WTC11 (cell line): Measurements from ENCODE around the gene FTCDNL1. TPM values are rescaled to one million over a fixed set of nuclear protein-coding genes. Genes with fewer than 3 reads are reported as not detected.

ENCODE experiments used
- ATAC-seq: fragments of 200-7000 bp; cut with Tn5 transposase; 2 replicates; pipeline ENCODE4 v1.10.0; 2021; ENCODE audit warnings: mild to moderate bottlenecking, moderate library complexity
- CTCF ChIA-PET: fragments of 300-600 bp; sonication (Branson Sonifier 250); formaldehyde crosslinking; loops from one replicate; lab custom pipeline; 2021; ENCODE audit warnings: antibody characterized with exemption; lab: Charles Lee
- POLR2A ChIA-PET: fragments of 350-600 bp; sonication (Branson Sonifier 250); formaldehyde crosslinking; loops from one replicate; lab custom pipeline; 2021; ENCODE audit warnings: antibody characterized with exemption; lab: Charles Lee
- DNase-seq: peaks from one replicate; pipeline ENCODE4 v3.0.0; 2021; ENCODE audit warnings: low spot score
- H3K27ac Mint-ChIP-seq: 2 replicates; pipeline ENCODE4 v1.8.0; 2021; ENCODE audit warnings: mixed read lengths
- H3K27me3 Mint-ChIP-seq: 2 replicates; pipeline ENCODE4 v1.8.0; 2021; ENCODE audit warnings: low read depth, mild to moderate bottlenecking, moderate library complexity, mixed read lengths
- H3K36me3 Mint-ChIP-seq: 2 replicates; pipeline ENCODE4 v1.8.0; 2021; ENCODE audit warnings: mixed read lengths
- H3K4me1 Mint-ChIP-seq: 2 replicates; pipeline ENCODE4 v1.8.0; 2022; ENCODE audit warnings: mixed read lengths
- H3K4me3 Mint-ChIP-seq: 2 replicates; pipeline ENCODE4 v1.8.0; 2021; ENCODE audit warnings: mild to moderate bottlenecking, moderate library complexity, mixed read lengths
- H3K9me3 Mint-ChIP-seq: 2 replicates; pipeline ENCODE4 v1.8.0; 2021; ENCODE audit warnings: mixed read lengths
- EMX1 ChIP-seq: fragments of 250-450 bp; sonication (Bioruptor Pico); IDR thresholded peaks from 2 replicates; pipeline ENCODE4 v1.8.0; 2021; ENCODE audit warnings: mild to moderate bottlenecking
- ETV6 ChIP-seq: sonication (generic); formaldehyde crosslinking; IDR thresholded peaks from 2 replicates; pipeline ENCODE4 v1.8.1; 2022; ENCODE audit warnings: mild to moderate bottlenecking, missing genetic modification reagents
- IRF2 ChIP-seq: sonication (generic); formaldehyde crosslinking; IDR thresholded peaks from 2 replicates; pipeline ENCODE4 v1.8.0; 2022; ENCODE audit warnings: low read depth, missing genetic modification reagents, borderline replicate concordance
- JAZF1 ChIP-seq: fragments of 250-450 bp; sonication (Bioruptor Pico); IDR thresholded peaks from 2 replicates; pipeline ENCODE4 v1.9.0; 2021; ENCODE audit warnings: moderate library complexity, mild to moderate bottlenecking, inconsistent platforms
- KAT7 ChIP-seq: sonication (generic); formaldehyde crosslinking; IDR thresholded peaks from 2 replicates; pipeline ENCODE4 v1.8.1; 2023; ENCODE audit warnings: missing genetic modification reagents, mild to moderate bottlenecking, borderline replicate concordance
- MXD4 ChIP-seq: fragments of 250-450 bp; sonication (Bioruptor Pico); IDR thresholded peaks from 2 replicates; pipeline ENCODE4 v1.8.0; 2021; ENCODE audit warnings: mild to moderate bottlenecking, moderate library complexity, borderline replicate concordance
- NFE2L1 ChIP-seq: sonication (generic); formaldehyde crosslinking; IDR thresholded peaks from 2 replicates; pipeline ENCODE4 v1.8.1; 2023; ENCODE audit warnings: missing genetic modification reagents
- NFYB ChIP-seq: sonication (generic); formaldehyde crosslinking; conservative IDR thresholded peaks from 2 replicates; pipeline ENCODE4 v1.8.0; 2022; ENCODE audit warnings: low read depth, missing genetic modification reagents
- RORB ChIP-seq: fragments of 250-450 bp; sonication (Bioruptor Pico); IDR thresholded peaks from 2 replicates; pipeline ENCODE4 v1.9.0; 2021; ENCODE audit warnings: mild to moderate bottlenecking
- SOX15 ChIP-seq: fragments of 250-450 bp; sonication (Bioruptor Pico); IDR thresholded peaks from 2 replicates; pipeline ENCODE4 v1.9.0; 2021; ENCODE audit warnings: mild to moderate bottlenecking
- total RNA-seq: library from RNA; stranded (reverse); gene quantifications from 3 replicates; pipeline ENCODE4 v1.2.3, GENCODE V29; 2021
- TF ChIP-seq, protein P1 (sequence below): sonication (generic); formaldehyde crosslinking; IDR thresholded peaks from 2 replicates; pipeline ENCODE4 v1.8.1; 2023; ENCODE audit warnings: mild to moderate bottlenecking, moderate library complexity, missing genetic modification reagents
- TF ChIP-seq, protein P2 (sequence below): sonication (generic); formaldehyde crosslinking; IDR thresholded peaks from 2 replicates; pipeline ENCODE4 v1.8.0; 2022; ENCODE audit warnings: mild to moderate bottlenecking, missing genetic modification reagents
- TF ChIP-seq, protein P3 (sequence below): sonication (generic); formaldehyde crosslinking; IDR thresholded peaks from 2 replicates; pipeline ENCODE4 v1.8.0; 2022; ENCODE audit warnings: mild to moderate bottlenecking, missing genetic modification reagents
- TF ChIP-seq, protein P4 (sequence below): sonication (generic); formaldehyde crosslinking; conservative IDR thresholded peaks from 2 replicates; pipeline ENCODE4 v1.8.1; 2023; ENCODE audit warnings: mild to moderate bottlenecking, low read depth, missing genetic modification reagents, moderate library complexity
- TF ChIP-seq, protein P5 (sequence below): sonication (generic); formaldehyde crosslinking; IDR thresholded peaks from 2 replicates; pipeline ENCODE4 v1.8.0; 2022; ENCODE audit warnings: mild to moderate bottlenecking, missing genetic modification reagents
- TF ChIP-seq, protein P6 (sequence below): sonication (generic); formaldehyde crosslinking; IDR thresholded peaks from 2 replicates; pipeline ENCODE4 v1.8.0; 2022; ENCODE audit warnings: mild to moderate bottlenecking, missing genetic modification reagents
- TF ChIP-seq, protein P7 (sequence below): sonication (generic); formaldehyde crosslinking; conservative IDR thresholded peaks from 2 replicates; pipeline ENCODE4 v1.8.1; 2022; ENCODE audit warnings: mild to moderate bottlenecking, missing genetic modification reagents

Gene FTCDNL1
- total RNA-seq, 1 experiment from 2014 or later, result 0.85 TPM

DNA sequence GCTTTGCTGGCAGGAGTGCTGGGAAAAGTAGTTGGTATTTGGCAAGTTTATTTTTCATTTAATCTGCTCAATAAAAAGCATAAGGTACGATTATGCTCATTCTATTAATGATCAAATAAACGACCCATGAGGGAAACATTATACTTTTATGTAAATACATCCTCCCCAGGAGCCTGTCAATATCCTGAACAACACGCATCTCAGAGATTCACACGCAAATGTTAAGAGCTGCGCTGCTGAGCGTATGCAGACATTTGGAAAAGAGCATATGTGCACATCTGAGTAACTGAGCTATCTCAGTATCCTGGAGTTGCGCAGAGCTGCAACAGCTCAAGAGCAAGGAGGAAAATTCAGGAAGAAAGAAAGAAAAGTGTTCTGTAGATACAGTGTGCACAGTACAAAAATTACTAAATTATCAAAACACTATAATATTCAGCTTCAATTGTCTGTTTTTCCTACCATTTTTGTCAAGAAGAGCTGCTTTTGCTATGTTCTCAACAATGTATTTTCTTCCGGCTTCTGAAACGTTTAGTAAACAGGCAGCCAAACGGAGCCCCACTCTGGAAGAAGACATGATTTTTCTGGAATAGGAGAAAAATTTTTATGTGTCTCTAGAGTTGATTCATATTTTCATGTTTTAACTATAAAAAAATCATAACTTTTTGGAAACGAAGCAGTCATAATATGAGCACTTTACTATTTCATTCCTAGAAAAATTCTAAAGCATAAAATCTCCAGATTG, 2.4 kb downstream of the FTCDNL1 start:
- no peak for DNase-seq
- Mint-ChIP-seq H3K4me3 (no peak overlapping the region), H3K4me1 (peaks cover 56% of the 10 kb centered on the region), H3K27ac (no peak overlapping the region), H3K27me3 (peaks cover 6% of the 10 kb centered on the region), H3K36me3 (no peaks in the 10 kb centered on the region), H3K9me3 (no peaks in the 10 kb centered on the region)
- TF ChIP-seq, protein P1, sequence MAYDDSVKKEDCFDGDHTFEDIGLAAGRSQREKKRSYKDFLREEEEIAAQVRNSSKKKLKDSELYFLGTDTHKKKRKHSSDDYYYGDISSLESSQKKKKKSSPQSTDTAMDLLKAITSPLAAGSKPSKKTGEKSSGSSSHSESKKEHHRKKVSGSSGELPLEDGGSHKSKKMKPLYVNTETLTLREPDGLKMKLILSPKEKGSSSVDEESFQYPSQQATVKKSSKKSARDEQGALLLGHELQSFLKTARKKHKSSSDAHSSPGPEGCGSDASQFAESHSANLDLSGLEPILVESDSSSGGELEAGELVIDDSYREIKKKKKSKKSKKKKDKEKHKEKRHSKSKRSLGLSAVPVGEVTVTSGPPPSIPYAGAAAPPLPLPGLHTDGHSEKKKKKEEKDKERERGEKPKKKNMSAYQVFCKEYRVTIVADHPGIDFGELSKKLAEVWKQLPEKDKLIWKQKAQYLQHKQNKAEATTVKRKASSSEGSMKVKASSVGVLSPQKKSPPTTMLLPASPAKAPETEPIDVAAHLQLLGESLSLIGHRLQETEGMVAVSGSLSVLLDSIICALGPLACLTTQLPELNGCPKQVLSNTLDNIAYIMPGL (CRISPR knock-in tag), result no peak
- TF ChIP-seq, protein P2, sequence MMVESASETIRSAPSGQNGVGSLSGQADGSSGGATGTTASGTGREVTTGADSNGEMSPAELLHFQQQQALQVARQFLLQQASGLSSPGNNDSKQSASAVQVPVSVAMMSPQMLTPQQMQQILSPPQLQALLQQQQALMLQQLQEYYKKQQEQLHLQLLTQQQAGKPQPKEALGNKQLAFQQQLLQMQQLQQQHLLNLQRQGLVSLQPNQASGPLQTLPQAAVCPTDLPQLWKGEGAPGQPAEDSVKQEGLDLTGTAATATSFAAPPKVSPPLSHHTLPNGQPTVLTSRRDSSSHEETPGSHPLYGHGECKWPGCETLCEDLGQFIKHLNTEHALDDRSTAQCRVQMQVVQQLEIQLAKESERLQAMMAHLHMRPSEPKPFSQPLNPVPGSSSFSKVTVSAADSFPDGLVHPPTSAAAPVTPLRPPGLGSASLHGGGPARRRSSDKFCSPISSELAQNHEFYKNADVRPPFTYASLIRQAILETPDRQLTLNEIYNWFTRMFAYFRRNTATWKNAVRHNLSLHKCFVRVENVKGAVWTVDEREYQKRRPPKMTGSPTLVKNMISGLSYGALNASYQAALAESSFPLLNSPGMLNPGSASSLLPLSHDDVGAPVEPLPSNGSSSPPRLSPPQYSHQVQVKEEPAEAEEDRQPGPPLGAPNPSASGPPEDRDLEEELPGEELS (CRISPR knock-in tag), result no peak
- TF ChIP-seq, protein P3, sequence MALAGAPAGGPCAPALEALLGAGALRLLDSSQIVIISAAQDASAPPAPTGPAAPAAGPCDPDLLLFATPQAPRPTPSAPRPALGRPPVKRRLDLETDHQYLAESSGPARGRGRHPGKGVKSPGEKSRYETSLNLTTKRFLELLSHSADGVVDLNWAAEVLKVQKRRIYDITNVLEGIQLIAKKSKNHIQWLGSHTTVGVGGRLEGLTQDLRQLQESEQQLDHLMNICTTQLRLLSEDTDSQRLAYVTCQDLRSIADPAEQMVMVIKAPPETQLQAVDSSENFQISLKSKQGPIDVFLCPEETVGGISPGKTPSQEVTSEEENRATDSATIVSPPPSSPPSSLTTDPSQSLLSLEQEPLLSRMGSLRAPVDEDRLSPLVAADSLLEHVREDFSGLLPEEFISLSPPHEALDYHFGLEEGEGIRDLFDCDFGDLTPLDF (CRISPR knock-in tag), result no peak
- TF ChIP-seq EMX1 (CRISPR knock-in tag) (no peak), KAT7 (no peak), NFE2L1 (CRISPR knock-in tag) (no peak), JAZF1 (CRISPR knock-in tag) (no peak), NFYB (no peak), RORB (CRISPR knock-in tag) (no peak), IRF2 (CRISPR knock-in tag) (no peak)
- TF ChIP-seq, protein P4, sequence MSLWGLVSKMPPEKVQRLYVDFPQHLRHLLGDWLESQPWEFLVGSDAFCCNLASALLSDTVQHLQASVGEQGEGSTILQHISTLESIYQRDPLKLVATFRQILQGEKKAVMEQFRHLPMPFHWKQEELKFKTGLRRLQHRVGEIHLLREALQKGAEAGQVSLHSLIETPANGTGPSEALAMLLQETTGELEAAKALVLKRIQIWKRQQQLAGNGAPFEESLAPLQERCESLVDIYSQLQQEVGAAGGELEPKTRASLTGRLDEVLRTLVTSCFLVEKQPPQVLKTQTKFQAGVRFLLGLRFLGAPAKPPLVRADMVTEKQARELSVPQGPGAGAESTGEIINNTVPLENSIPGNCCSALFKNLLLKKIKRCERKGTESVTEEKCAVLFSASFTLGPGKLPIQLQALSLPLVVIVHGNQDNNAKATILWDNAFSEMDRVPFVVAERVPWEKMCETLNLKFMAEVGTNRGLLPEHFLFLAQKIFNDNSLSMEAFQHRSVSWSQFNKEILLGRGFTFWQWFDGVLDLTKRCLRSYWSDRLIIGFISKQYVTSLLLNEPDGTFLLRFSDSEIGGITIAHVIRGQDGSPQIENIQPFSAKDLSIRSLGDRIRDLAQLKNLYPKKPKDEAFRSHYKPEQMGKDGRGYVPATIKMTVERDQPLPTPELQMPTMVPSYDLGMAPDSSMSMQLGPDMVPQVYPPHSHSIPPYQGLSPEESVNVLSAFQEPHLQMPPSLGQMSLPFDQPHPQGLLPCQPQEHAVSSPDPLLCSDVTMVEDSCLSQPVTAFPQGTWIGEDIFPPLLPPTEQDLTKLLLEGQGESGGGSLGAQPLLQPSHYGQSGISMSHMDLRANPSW (CRISPR knock-in tag), result no peak
- TF ChIP-seq, protein P5, sequence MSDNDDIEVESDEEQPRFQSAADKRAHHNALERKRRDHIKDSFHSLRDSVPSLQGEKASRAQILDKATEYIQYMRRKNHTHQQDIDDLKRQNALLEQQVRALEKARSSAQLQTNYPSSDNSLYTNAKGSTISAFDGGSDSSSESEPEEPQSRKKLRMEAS, result no peak
- ATAC-seq, result no peak
- POLR2A ChIA-PET, result no interaction called here
- CTCF ChIA-PET, result interaction anchor here (0.6 to 1.5 kb wide), 4 partner anchors 46 to 155 kb away, joined by 3 to 6 read pairs (median 4); no protein-coding TSS in a partner anchor

DNA sequence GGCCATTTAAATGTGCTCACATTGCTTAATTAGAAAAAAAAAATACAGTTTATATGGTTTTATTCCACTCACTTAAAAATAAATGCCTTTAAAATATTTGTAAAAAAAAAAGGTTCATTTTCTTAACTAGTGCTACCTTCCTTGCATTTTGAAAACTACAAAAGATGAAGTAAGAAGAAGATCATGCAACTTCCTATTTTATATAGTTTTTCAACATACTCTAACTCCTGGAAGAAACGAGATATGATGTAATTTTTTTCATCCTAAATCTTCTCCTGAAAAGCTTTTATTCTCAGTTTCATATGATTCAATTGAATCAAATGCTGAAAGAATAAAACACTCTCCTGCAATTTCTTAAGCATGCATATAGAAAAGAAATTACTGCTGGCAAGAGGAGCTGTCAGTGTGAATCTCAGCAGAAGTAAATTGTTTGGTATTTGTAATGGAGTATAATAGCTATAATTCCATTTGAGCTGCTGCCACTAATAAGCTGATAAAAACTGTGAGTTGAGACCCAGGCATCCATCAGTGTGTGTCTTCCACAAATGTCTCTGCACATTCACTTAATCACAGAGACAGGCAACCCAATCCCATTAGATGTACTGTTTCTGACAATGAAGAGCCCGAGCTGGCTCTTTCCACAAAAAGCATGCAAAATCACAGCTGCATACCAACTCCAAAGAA, 3.7 kb downstream of the FTCDNL1 start:
- no peak for TF ChIP-seq MXD4 (CRISPR knock-in tag)
- TF ChIP-seq SOX15 (CRISPR knock-in tag), result no peak
- TF ChIP-seq, protein P6, sequence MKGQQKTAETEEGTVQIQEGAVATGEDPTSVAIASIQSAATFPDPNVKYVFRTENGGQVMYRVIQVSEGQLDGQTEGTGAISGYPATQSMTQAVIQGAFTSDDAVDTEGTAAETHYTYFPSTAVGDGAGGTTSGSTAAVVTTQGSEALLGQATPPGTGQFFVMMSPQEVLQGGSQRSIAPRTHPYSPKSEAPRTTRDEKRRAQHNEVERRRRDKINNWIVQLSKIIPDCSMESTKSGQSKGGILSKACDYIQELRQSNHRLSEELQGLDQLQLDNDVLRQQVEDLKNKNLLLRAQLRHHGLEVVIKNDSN (CRISPR knock-in tag), result no peak
- TF ChIP-seq ETV6, result no peak
- TF ChIP-seq, protein P7, sequence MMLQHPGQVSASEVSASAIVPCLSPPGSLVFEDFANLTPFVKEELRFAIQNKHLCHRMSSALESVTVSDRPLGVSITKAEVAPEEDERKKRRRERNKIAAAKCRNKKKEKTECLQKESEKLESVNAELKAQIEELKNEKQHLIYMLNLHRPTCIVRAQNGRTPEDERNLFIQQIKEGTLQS (CRISPR knock-in tag), result no peak
- Mint-ChIP-seq H3K27me3 (peaks cover 6% of the 10 kb centered on the region), H3K4me1 (peaks cover 59% of the 10 kb centered on the region), H3K36me3 (no peaks in the 10 kb centered on the region), H3K27ac (no peak overlapping the region), H3K9me3 (no peaks in the 10 kb centered on the region), H3K4me3 (no peak overlapping the region)
- DNase-seq (no peak), ATAC-seq (no peak)
- POLR2A ChIA-PET, result no interaction called here
- CTCF ChIA-PET, result interaction anchor here (0.9 to 1.5 kb wide), 2 partner anchors 107 to 153 kb away, joined by 3 read pairs; no protein-coding TSS in a partner anchor
